Anterior cingulate cortex (tissue), 58 donors: ENCODE measurements around the gene ZNF133.

ENCODE experiments used
- DNase-seq, 58 donors: peaks; one replicate each; lab custom pipeline; 2025; lab: John Stamatoyannopoulos, UW

Gene ZNF133

GRCh38 chr20:18359854-18360253 is 71.5 kb downstream of the ZNF133 start:
- no peak for DNase-seq

DNA sequence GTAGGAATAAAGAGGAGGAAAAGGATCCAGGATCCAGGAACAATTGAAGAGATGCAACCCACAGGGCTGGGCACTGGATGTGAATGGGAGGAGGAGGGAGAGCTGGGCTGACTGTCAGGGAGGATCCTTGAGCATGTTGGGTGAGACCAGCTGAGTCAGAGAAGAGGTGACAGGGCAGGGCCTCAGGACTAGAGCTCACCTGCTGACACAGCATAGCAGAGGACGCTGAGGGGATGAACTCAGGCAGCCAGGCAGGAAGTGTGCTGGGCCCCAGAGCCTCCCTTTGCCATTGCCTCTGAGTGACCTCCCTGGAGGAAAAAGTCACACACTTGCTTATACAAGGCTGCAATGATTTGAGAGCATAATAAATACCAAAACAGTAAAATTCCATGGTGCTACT is 72.3 kb downstream of the ZNF133 start:
- no peak for DNase-seq

- DNase-seq, result no peak
Measured at GRCh38 chr20:18361678-18362077, 73.4 kb downstream of the ZNF133 start.

DNA sequence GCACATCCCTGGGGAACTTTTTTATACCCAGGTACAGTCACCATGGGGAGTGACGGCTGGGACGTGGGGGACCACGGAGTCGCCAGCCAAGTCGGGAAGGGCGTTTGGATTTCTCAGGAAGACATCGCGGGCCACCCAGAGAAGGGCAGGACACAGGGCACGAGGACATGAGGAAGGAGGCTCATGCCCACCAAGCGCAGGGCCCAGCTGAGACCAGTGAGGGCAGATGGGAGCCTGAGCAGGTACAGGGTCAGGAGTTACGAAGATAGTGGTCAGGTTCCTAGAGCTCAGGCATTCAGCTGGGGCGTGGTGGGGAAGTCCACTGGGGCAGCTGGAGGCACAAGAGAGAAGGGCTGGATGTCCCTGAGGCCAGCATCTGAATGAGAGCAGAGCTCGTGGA is 74.6 kb downstream of the ZNF133 start:
- DNase-seq, result no peak

GRCh38 chr20:18363708-18364107 is 75.4 kb downstream of the ZNF133 start:
- no peak for DNase-seq

GRCh38 chr20:18364768-18365167 is 76.4 kb downstream of the ZNF133 start:
- no peak for DNase-seq
